Liver (tissue), 3 donors: ENCODE data around the gene SRRD.

ENCODE experiments used
- CTCF ChIP-seq: fragments of 150-350 bp; IDR thresholded peaks from 2 replicates; pipeline ENCODE4 v1.5.1; 2017; ENCODE audit warnings: improper control_type of control experiment, low read depth, low read length; ENCODE audit not compliant: missing input control
- GABPA ChIP-seq, 2 donors: IDR thresholded peaks in 1 of 2; conservative IDR thresholded peaks in 1 of 2; 2 replicates each; pipeline ENCODE4 v1.6.1; 2016; ENCODE audit warnings: antibody characterized with exemption in 2 of 2, mild to moderate bottlenecking in 1 of 2, moderate library complexity in 1 of 2
- TAF1 ChIP-seq: conservative IDR thresholded peaks from 2 replicates; pipeline ENCODE4 v1.6.1; 2016; ENCODE audit warnings: antibody characterized with exemption, mild to moderate bottlenecking
- donor health status: healthy.
- donor health status: healthy.

GRCh38 chr22:26464312-26464711 is 19.4 kb upstream of the SRRD start:
- TF ChIP-seq CTCF = no peak
- no peak for TF ChIP-seq TAF1
- no peak for TF ChIP-seq GABPA (IDR thresholded peaks at IDR 0.05 in 1 of 2, conservative IDR thresholded peaks at IDR 0.05 in 1 of 2)
